ENCODE results near the gene ACTR3. TPM values are rescaled to one million over a fixed set of nuclear protein-coding genes. Genes with fewer than 3 reads are reported as not detected.

Gene ACTR3
- total RNA-seq, 1 donor, result 315 TPM

- H4K20me1 ChIP-seq (ENCODE audit: insufficient read depth, low read length), result peaks cover 74% of the 10 kb centered on the region
- H3K79me2 ChIP-seq (ENCODE audit: insufficient read depth, low read length), result peaks cover 99% of the 10 kb centered on the region
- no peaks in the 10 kb centered on the region for H3K9me3 ChIP-seq (ENCODE audit: low read depth, low read length)
- TF ChIP-seq, protein P1, sequence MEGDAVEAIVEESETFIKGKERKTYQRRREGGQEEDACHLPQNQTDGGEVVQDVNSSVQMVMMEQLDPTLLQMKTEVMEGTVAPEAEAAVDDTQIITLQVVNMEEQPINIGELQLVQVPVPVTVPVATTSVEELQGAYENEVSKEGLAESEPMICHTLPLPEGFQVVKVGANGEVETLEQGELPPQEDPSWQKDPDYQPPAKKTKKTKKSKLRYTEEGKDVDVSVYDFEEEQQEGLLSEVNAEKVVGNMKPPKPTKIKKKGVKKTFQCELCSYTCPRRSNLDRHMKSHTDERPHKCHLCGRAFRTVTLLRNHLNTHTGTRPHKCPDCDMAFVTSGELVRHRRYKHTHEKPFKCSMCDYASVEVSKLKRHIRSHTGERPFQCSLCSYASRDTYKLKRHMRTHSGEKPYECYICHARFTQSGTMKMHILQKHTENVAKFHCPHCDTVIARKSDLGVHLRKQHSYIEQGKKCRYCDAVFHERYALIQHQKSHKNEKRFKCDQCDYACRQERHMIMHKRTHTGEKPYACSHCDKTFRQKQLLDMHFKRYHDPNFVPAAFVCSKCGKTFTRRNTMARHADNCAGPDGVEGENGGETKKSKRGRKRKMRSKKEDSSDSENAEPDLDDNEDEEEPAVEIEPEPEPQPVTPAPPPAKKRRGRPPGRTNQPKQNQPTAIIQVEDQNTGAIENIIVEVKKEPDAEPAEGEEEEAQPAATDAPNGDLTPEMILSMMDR (IDR thresholded peaks at IDR 0.05; ENCODE audit: extremely low read depth, low read depth, low read length), result no peak
- no peak overlapping the region for H2AFZ ChIP-seq (ENCODE audit: low read length)
- H3K4me2 ChIP-seq (ENCODE audit: insufficient read depth, low read length), result no peak overlapping the region
- no peaks in the 10 kb centered on the region for H3K27me3 ChIP-seq (ENCODE audit: insufficient read depth, low read length)
- no peak overlapping the region for H3K4me3 ChIP-seq (ENCODE audit: insufficient read depth, low read length)
- DNase-seq (ENCODE audit: insufficient read length, low spot score, missing footprints), result no peak
- H3K36me3 ChIP-seq (ENCODE audit: insufficient read depth, low read length), result peaks cover 16% of the 10 kb centered on the region
- no peaks in the 10 kb centered on the region for H3K4me1 ChIP-seq (ENCODE audit: insufficient read depth, low read length)
- no peak overlapping the region for H3K27ac ChIP-seq (ENCODE audit: low read depth, low read length)
Observed at GRCh38 chr2:113910110-113910717, 20.3 kb downstream of the ACTR3 start.

DNA sequence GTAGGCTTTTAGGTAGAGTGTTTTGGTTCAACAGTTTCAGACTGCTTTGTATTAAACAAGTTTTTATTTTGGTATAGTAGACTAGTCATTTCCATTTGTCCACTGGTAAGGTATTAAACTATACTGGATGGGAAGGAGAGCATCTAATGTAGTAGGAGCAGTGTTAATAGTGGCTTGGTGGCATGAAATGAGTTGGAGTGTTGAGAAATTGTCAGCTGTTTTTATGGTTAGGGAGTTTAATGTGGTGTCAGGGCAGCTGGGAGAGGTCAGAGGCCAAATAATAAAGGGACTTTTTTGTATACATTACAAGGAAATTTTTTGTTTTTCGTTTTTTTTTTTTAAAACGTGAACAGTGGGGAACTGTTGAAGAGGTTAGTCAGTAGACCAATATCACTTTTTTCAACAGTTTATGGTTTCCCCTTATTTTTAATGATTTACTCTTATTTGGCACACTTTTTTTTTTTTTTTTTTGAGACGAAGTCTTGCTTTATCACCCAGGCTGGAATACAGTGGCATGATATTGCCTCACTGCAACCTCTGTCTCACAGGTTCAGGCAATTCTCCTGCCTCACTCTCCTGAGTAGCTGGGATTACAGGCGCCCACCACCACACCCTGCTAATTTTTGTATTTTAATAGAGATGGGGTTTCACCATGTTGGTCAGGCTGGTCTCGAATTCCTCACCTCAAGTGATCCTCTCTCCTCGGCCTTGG lies 21.2 kb downstream of the ACTR3 start:
- H4K20me1 ChIP-seq (ENCODE audit: insufficient read depth, low read length), result peaks cover 69% of the 10 kb centered on the region

DNA sequence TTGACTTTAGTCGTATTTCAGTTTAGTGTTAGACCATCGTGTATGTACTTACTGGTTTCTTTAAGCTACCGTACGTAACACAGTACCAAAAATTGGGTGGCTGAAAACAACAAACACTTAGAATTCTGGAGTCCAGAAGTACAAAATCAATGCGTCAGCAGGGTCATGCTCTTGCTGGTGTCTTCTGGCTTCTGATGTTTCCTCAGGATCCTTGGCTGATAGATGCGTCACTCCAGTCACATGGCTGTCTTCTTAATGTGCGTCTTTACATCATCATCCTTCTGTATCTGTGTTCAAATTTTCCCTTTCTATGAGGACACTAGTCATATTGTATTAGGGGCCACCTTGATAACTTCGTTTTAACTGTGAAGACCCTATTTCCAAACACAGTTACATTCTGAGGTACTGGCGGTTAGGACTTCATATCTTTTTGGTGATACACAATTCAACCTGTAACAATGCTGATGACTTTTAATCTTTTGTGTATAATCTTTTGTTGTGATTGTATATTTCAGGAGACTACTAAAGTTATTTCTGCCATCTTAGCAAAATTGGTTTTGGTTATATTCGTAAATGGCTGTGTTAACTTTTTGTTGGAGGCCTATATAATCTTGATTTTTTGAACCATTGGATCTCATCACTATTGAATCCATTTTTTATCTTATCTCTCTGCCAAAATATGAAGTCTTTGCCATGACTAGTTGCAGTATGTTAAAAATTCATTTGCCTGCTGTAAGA lies 25.4 kb downstream of the ACTR3 start:
- H3K27me3 ChIP-seq (ENCODE audit: insufficient read depth, low read length), result no peaks in the 10 kb centered on the region
- no peak overlapping the region for H3K27ac ChIP-seq (ENCODE audit: low read depth, low read length)
- no peaks in the 10 kb centered on the region for H3K4me1 ChIP-seq (ENCODE audit: insufficient read depth, low read length)
- no peak overlapping the region for H2AFZ ChIP-seq (ENCODE audit: low read length)
- peaks cover 52% of the 10 kb centered on the region for H4K20me1 ChIP-seq (ENCODE audit: insufficient read depth, low read length)
- H3K4me3 ChIP-seq (ENCODE audit: insufficient read depth, low read length), result no peak overlapping the region
- DNase-seq (ENCODE audit: insufficient read length, low spot score, missing footprints), result no peak
- H3K9me3 ChIP-seq (ENCODE audit: low read depth, low read length), result no peaks in the 10 kb centered on the region
- H3K36me3 ChIP-seq (ENCODE audit: insufficient read depth, low read length), result peaks cover 57% of the 10 kb centered on the region
- H3K79me2 ChIP-seq (ENCODE audit: insufficient read depth, low read length), result peaks cover 99% of the 10 kb centered on the region
- no peak overlapping the region for H3K4me2 ChIP-seq (ENCODE audit: insufficient read depth, low read length)
- TF ChIP-seq, protein P1 (IDR thresholded peaks at IDR 0.05; ENCODE audit: extremely low read depth, low read depth, low read length), result no peak

More for the DNA sequence above, 21.2 kb downstream of the ACTR3 start:
- H3K9me3 ChIP-seq (ENCODE audit: low read depth, low read length), result no peaks in the 10 kb centered on the region
- H3K36me3 ChIP-seq (ENCODE audit: insufficient read depth, low read length), result peaks cover 24% of the 10 kb centered on the region
- no peak overlapping the region for H3K4me3 ChIP-seq (ENCODE audit: insufficient read depth, low read length)
- TF ChIP-seq, protein P1 (IDR thresholded peaks at IDR 0.05; ENCODE audit: extremely low read depth, low read depth, low read length), result no peak
- H2AFZ ChIP-seq (ENCODE audit: low read length), result no peak overlapping the region
- H3K27me3 ChIP-seq (ENCODE audit: insufficient read depth, low read length), result no peaks in the 10 kb centered on the region
- no peak overlapping the region for H3K4me2 ChIP-seq (ENCODE audit: insufficient read depth, low read length)
- DNase-seq (ENCODE audit: insufficient read length, low spot score, missing footprints), result no peak
- H3K4me1 ChIP-seq (ENCODE audit: insufficient read depth, low read length), result no peaks in the 10 kb centered on the region
- H3K79me2 ChIP-seq (ENCODE audit: insufficient read depth, low read length), result peaks cover 99% of the 10 kb centered on the region
- no peak overlapping the region for H3K27ac ChIP-seq (ENCODE audit: low read depth, low read length)

GRCh38 chr2:113918229-113918628 lies 28.3 kb downstream of the ACTR3 start:
- Histone ChIP-seq H3K27me3 (ENCODE audit: insufficient read depth, low read length) (no peaks in the 10 kb centered on the region), H3K27ac (ENCODE audit: low read depth, low read length) (no peak overlapping the region), H3K4me3 (ENCODE audit: insufficient read depth, low read length) (no peak overlapping the region), H3K4me1 (ENCODE audit: insufficient read depth, low read length) (peaks cover 7% of the 10 kb centered on the region), H2AFZ (ENCODE audit: low read length) (no peak overlapping the region), H3K4me2 (ENCODE audit: insufficient read depth, low read length) (no peak overlapping the region), H4K20me1 (ENCODE audit: insufficient read depth, low read length) (peaks cover 57% of the 10 kb centered on the region), H3K9me3 (ENCODE audit: low read depth, low read length) (no peaks in the 10 kb centered on the region), H3K79me2 (ENCODE audit: insufficient read depth, low read length) (peaks cover 99% of the 10 kb centered on the region), H3K36me3 (ENCODE audit: insufficient read depth, low read length) (peaks cover 71% of the 10 kb centered on the region)
- TF ChIP-seq, protein P1 (IDR thresholded peaks at IDR 0.05; ENCODE audit: extremely low read depth, low read depth, low read length), result no peak
- no peak for DNase-seq (ENCODE audit: insufficient read length, low spot score, missing footprints)
